Body of pancreas (tissue), 4 donors: ENCODE results near the gene SGPL1.

Experiments
- POLR2A ChIP-seq, 3 donors: fragments of 450-650 bp; IDR thresholded peaks; one replicate each; pipeline ENCODE4 v1.6.1; 2016; ENCODE audit warnings: antibody characterized with exemption in 3 of 3, mild to moderate bottlenecking in 2 of 3
- TF ChIP-seq, protein P1 (sequence below), 7 experiments: fragments of 450-650 bp in 4 of 7; fragments of 200-600 bp in 3 of 7; sonication (generic) in 3 of 7; IDR thresholded peaks; one replicate each; pipeline ENCODE4 v1.5.1; 2016 to 2019; ENCODE audit warnings: antibody characterized with exemption in 7 of 7

DNA sequence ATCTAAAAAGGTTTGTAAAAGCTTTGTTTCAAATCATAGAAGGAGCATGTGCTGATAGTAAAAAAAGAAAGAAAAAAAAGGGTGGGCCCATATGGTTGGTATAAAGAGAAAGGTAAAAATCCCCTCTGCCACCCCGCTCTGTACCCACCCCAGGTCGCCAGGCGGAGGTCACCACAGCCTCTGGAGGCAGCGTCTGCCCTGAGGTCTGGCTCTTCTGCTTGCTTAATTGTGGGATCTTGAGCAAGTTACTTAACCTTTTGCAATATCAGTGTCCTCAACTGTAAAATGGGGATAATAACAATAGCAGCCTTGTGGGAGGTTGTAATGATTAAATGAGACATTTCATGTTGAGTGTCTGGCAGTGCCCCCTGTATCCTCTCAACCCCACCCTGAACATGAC, 83.3 kb downstream of the SGPL1 start:
- no peak for TF ChIP-seq POLR2A (IDR thresholded peaks at IDR 0.05)
- TF ChIP-seq, protein P1, sequence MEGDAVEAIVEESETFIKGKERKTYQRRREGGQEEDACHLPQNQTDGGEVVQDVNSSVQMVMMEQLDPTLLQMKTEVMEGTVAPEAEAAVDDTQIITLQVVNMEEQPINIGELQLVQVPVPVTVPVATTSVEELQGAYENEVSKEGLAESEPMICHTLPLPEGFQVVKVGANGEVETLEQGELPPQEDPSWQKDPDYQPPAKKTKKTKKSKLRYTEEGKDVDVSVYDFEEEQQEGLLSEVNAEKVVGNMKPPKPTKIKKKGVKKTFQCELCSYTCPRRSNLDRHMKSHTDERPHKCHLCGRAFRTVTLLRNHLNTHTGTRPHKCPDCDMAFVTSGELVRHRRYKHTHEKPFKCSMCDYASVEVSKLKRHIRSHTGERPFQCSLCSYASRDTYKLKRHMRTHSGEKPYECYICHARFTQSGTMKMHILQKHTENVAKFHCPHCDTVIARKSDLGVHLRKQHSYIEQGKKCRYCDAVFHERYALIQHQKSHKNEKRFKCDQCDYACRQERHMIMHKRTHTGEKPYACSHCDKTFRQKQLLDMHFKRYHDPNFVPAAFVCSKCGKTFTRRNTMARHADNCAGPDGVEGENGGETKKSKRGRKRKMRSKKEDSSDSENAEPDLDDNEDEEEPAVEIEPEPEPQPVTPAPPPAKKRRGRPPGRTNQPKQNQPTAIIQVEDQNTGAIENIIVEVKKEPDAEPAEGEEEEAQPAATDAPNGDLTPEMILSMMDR (IDR thresholded peaks at IDR 0.05): no peak
